Ishikawa (cell line): ENCODE data around the gene MRTFB.

Experiments
- CEBPB ChIP-seq: IDR thresholded peaks from 2 replicates; pipeline ENCODE4 v1.6.1; 2012
- CREB1 ChIP-seq: IDR thresholded peaks from 2 replicates; pipeline ENCODE4 v1.6.1; 2012; ENCODE audit warnings: low read depth
- EGR1 ChIP-seq: IDR thresholded peaks from 2 replicates; pipeline ENCODE4 v1.6.1; 2012
- EP300 ChIP-seq: IDR thresholded peaks from 2 replicates; pipeline ENCODE4 v1.6.1; 2012; ENCODE audit warnings: borderline replicate concordance
- FOXM1 ChIP-seq: IDR thresholded peaks from 2 replicates; pipeline ENCODE4 v1.6.1; 2012; ENCODE audit warnings: low read depth, borderline replicate concordance
- NFIC ChIP-seq: IDR thresholded peaks from 2 replicates; pipeline ENCODE4 v1.6.1; 2012
- RAD21 ChIP-seq: IDR thresholded peaks from 2 replicates; pipeline ENCODE4 v1.6.1; 2012; ENCODE audit warnings: low read depth
- TAF1 ChIP-seq: IDR thresholded peaks from 2 replicates; pipeline ENCODE4 v1.6.1; 2012; ENCODE audit warnings: low read depth, mild to moderate bottlenecking
- TCF12 ChIP-seq: IDR thresholded peaks from 2 replicates; pipeline ENCODE4 v1.6.1; 2012; ENCODE audit warnings: low read depth
- TEAD4 ChIP-seq: IDR thresholded peaks from 2 replicates; pipeline ENCODE4 v1.6.1; 2012
- YY1 ChIP-seq: IDR thresholded peaks from 2 replicates; pipeline ENCODE4 v1.6.1; 2012; ENCODE audit warnings: low read depth
- ZBTB7A ChIP-seq: IDR thresholded peaks from 2 replicates; pipeline ENCODE4 v1.6.1; 2012; ENCODE audit warnings: low read depth
- TF ChIP-seq, protein P1 (sequence below): IDR thresholded peaks from 2 replicates; pipeline ENCODE4 v1.6.1; 2012
- TF ChIP-seq, protein P2 (sequence below): IDR thresholded peaks from 2 replicates; pipeline ENCODE4 v1.6.1; 2012
- TF ChIP-seq, protein P3 (sequence below): IDR thresholded peaks from 2 replicates; pipeline ENCODE4 v1.6.1; 2012; ENCODE audit warnings: low read depth, mild to moderate bottlenecking

MRTFB gene

DNA sequence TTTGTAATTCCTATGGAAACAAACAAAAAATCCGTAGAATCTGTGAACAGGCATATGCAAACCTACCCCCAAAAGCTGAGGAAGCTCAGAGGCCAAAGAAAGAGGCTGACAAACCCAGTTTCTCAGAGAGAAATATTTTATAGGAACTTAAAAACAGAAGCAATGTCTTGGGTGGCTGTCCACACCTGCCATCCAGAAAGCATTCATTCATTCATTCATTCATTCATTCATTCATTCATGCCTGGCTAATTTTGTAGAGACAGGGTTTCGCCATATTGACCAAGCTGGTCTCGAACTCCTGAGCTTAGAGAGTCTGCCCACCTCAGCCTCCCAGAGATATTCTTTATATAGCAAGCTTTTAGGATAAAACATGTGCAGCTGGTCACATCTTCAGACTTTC lies 154.3 kb downstream of the MRTFB start:
- no peak for TF ChIP-seq EGR1
- TF ChIP-seq, protein P1, sequence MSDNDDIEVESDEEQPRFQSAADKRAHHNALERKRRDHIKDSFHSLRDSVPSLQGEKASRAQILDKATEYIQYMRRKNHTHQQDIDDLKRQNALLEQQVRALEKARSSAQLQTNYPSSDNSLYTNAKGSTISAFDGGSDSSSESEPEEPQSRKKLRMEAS, result no peak
- TF ChIP-seq FOXM1, result no peak
- TF ChIP-seq TCF12, result no peak
- TF ChIP-seq EP300, result no peak
- TF ChIP-seq, protein P2, sequence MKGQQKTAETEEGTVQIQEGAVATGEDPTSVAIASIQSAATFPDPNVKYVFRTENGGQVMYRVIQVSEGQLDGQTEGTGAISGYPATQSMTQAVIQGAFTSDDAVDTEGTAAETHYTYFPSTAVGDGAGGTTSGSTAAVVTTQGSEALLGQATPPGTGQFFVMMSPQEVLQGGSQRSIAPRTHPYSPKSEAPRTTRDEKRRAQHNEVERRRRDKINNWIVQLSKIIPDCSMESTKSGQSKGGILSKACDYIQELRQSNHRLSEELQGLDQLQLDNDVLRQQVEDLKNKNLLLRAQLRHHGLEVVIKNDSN, result no peak
- TF ChIP-seq, protein P3, sequence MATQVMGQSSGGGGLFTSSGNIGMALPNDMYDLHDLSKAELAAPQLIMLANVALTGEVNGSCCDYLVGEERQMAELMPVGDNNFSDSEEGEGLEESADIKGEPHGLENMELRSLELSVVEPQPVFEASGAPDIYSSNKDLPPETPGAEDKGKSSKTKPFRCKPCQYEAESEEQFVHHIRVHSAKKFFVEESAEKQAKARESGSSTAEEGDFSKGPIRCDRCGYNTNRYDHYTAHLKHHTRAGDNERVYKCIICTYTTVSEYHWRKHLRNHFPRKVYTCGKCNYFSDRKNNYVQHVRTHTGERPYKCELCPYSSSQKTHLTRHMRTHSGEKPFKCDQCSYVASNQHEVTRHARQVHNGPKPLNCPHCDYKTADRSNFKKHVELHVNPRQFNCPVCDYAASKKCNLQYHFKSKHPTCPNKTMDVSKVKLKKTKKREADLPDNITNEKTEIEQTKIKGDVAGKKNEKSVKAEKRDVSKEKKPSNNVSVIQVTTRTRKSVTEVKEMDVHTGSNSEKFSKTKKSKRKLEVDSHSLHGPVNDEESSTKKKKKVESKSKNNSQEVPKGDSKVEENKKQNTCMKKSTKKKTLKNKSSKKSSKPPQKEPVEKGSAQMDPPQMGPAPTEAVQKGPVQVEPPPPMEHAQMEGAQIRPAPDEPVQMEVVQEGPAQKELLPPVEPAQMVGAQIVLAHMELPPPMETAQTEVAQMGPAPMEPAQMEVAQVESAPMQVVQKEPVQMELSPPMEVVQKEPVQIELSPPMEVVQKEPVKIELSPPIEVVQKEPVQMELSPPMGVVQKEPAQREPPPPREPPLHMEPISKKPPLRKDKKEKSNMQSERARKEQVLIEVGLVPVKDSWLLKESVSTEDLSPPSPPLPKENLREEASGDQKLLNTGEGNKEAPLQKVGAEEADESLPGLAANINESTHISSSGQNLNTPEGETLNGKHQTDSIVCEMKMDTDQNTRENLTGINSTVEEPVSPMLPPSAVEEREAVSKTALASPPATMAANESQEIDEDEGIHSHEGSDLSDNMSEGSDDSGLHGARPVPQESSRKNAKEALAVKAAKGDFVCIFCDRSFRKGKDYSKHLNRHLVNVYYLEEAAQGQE, result no peak
- no peak for TF ChIP-seq YY1
- TF ChIP-seq CEBPB, result no peak
- TF ChIP-seq TEAD4, result no peak
- no peak for TF ChIP-seq ZBTB7A
- no peak for TF ChIP-seq CREB1

DNA sequence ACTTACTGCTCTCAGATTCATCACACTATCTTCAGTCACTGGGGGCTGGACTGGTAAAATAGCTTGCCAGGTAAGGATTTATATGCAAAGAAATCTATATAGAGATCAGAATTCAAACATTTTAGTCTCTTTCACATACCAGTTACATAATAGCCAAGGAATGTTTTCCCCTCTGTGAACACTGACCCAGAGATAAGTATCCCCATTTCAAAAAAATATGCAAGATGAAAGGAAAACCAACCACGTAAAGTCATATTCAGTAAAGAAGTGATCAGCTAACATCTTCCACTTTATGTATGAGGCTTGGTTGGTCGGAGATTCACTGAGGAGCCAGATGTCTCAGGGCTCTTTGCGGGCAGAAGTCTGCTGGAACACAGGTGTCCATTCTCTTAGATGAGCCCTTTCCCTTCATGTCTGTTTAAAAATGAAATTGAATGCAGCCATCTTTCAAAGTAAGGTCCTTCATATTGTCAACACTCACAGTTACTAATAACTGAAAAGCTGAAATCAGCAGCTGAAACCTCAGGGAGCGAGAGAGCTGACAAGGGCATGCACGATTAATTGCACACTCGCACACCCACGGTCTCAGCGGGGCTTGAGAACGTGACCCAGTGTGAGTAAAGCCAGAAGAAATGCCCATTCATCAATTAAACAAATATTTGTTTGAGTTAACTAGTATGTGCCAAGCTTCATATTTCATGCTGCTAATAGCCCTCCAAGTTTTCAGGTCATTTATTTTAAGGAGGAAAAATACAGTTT lies 161.2 kb downstream of the MRTFB start:
- TF ChIP-seq EGR1, result peak; percentile 27; the same call in 1 of the 2 replicates
- TF ChIP-seq FOXM1, result no peak

DNA sequence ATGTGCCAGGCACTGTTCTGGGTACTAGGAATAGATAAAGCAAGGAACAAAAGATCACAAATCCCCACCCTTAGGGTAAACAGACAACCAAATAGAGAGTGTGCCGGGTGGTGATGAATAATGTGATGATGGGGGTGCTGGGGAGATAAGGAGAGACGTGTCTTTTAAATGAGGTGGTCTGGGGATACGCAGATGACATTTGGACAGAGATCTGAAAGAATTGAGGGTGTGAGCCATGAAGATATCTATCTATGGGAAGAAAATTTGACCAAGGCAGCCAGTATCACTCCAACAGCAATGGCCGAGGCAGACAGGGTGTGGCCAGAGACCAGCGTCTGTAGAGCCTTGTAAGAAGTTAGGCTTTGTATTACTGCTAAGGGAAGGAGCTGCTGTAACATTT lies 165.3 kb downstream of the MRTFB start:
- TF ChIP-seq TCF12 (no peak), EP300 (no peak), TAF1 (no peak), FOXM1 (no peak), YY1 (no peak), TEAD4 (no peak), CEBPB (no peak), ZBTB7A (no peak), CREB1 (no peak), NFIC (no peak), EGR1 (no peak), RAD21 (no peak)
- TF ChIP-seq, protein P1, result no peak
- TF ChIP-seq, protein P3, result no peak
- TF ChIP-seq, protein P2, result no peak

DNA sequence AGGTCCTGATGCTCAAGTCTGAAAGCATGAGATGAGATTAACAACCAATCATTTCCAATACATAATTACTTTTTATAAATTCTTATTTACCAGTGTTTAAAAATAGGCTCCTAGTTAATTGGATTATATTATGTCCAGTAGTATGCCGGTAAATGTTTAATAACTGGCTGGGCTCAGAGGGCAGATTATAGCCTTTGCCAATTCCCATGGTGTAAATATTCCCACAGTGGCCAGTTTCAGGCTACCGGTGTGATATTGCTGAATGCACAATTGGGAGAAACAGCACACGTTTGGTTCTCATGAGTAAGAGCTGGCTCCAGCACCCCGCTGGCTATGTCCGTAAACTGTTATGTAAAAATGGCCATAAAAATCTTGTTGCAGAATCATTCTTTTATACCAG lies 167.6 kb downstream of the MRTFB start:
- TF ChIP-seq TCF12 (no peak), CREB1 (no peak), CEBPB (no peak), TAF1 (no peak), RAD21 (no peak)
- TF ChIP-seq, protein P1, result no peak
- TF ChIP-seq, protein P3, result no peak

DNA sequence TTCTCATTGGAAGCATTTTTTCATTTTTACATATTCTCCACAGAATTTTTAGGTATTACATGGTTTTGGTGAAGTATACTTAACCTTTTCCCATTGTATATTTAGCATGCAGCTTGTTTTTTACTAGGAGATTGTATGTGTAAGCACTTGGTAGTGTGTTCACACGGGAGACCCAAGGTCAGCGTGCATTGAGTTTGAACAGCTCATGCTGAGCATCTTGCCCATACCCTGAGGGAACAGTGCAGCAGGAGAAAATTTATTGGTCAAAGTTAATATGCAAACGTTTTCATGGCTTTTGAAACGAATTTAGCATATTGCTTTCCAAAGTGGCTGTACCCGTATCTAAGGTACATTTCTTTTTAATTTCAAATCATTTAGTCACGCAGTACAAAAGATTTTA lies 168.7 kb downstream of the MRTFB start:
- TF ChIP-seq EP300, result no peak
- no peak for TF ChIP-seq CEBPB
- TF ChIP-seq TAF1, result no peak
